B cell (primary cell): ENCODE measurements around the gene WDR43. TPM values are rescaled to one million over a fixed set of nuclear protein-coding genes. Genes with fewer than 3 reads are reported as not detected.
A peak's percentile ranks its signal among the peaks of the same experiment; 100 is the strongest.

ENCODE experiments used
- ATAC-seq: fragments of 200-7000 bp; cut with Tn5 transposase; one replicate; pipeline ENCODE4 v1.10.0; 2021; ENCODE audit warnings: low read depth, mild to moderate bottlenecking, moderate number of reproducible peaks, moderate library complexity
- CTCF ChIA-PET: fragments of 350-600 bp; sonication (Branson Sonifier 250); formaldehyde crosslinking; loops from one replicate; lab custom pipeline; 2021; ENCODE audit warnings: antibody characterized with exemption, inconsistent platforms; lab: Charles Lee
- POLR2A ChIA-PET: fragments of 350-600 bp; sonication (Branson Sonifier 250); formaldehyde crosslinking; loops from one replicate; lab custom pipeline; 2021; ENCODE audit warnings: antibody characterized with exemption; lab: Charles Lee
- DNase-seq: peaks from one replicate; pipeline ENCODE4 v3.0.0; 2013
- H2AFZ ChIP-seq: 2 replicates; pipeline ENCODE4 v1.6.1; 2012; ENCODE audit warnings: mild to moderate bottlenecking, low read depth, low read length; ENCODE audit not compliant: insufficient read depth, poor library complexity, severe bottlenecking
- H3K27ac ChIP-seq, 2 donors: 1 replicate in 1 of 2; 2 replicates in 1 of 2; pipeline ENCODE4 v1.5.1; 2012 to 2013; ENCODE audit warnings: low read length in 2 of 2, mild to moderate bottlenecking in 2 of 2, moderate library complexity in 1 of 2
- H3K27me3 ChIP-seq, 4 experiments: fragments of 200-600 bp in 1 of 4; sonication (generic) in 1 of 4; replicated peaks in 1 of 4; 1 replicate in 2 of 4; 2 replicates in 2 of 4; pipeline versions ENCODE4 v1.6.1 to v1.7.0; 2013 to 2016; ENCODE audit warnings: low read length in 3 of 4, mild to moderate bottlenecking in 2 of 4, mixed read lengths in 1 of 4, moderate library complexity in 1 of 4; ENCODE audit not compliant: insufficient read depth in 4 of 4, control insufficient read depth in 3 of 4; ENCODE audit errors: control extremely low read depth in 1 of 4
- H3K36me3 ChIP-seq, 2 experiments: replicated peaks in 1 of 2; 1 replicate in 1 of 2; 2 replicates in 1 of 2; pipeline versions ENCODE4 v1.6.1 to v1.7.1; 2013; ENCODE audit warnings: low read length in 1 of 2; ENCODE audit not compliant: insufficient read depth in 2 of 2, control insufficient read depth in 1 of 2; ENCODE audit errors: control extremely low read depth in 1 of 2, extremely low read depth in 1 of 2
- H3K4me1 ChIP-seq, 2 donors: fragments of 200-600 bp in 1 of 2; sonication (generic) in 1 of 2; 1 replicate in 1 of 2; 2 replicates in 1 of 2; pipeline versions ENCODE4 v1.5.1 to v1.6.1; 2013 to 2017; ENCODE audit warnings: low read length in 2 of 2; ENCODE audit not compliant: control insufficient read depth in 2 of 2, insufficient read depth in 2 of 2
- H3K4me2 ChIP-seq: replicated peaks from 2 replicates; pipeline ENCODE3; 2012; ENCODE audit warnings: mild to moderate bottlenecking, low read depth, low read length; ENCODE audit not compliant: poor library complexity, severe bottlenecking
- H3K4me3 ChIP-seq, 5 experiments: fragments of 200-600 bp in 1 of 5; sonication (generic) in 1 of 5; 1 replicate in 3 of 5; 2 replicates in 2 of 5; pipeline versions ENCODE4 v1.5.1 to v1.7.0; 2011 to 2016; ENCODE audit warnings: low read length in 4 of 5, mild to moderate bottlenecking in 4 of 5, low read depth in 2 of 5, control low read depth in 1 of 5, moderate library complexity in 1 of 5; ENCODE audit not compliant: insufficient read depth in 1 of 5; ENCODE audit errors: control extremely low read depth in 1 of 5, extremely low read depth in 1 of 5
- H3K79me2 ChIP-seq: fragments of 200-600 bp; sonication (generic); one replicate; pipeline ENCODE4 v1.6.0; 2016; ENCODE audit warnings: low read length; ENCODE audit not compliant: control insufficient read depth, insufficient read depth
- H3K9ac ChIP-seq: fragments of 200-600 bp; sonication (generic); 2 replicates; pipeline ENCODE4 v1.6.1; 2017; ENCODE audit warnings: mild to moderate bottlenecking, low read length, moderate library complexity
- H3K9me3 ChIP-seq, 3 donors: one replicate each; pipeline versions ENCODE4 v1.6.1 to v1.7.1; 2013; ENCODE audit warnings: low read length in 2 of 3; ENCODE audit not compliant: control insufficient read depth in 2 of 3, insufficient read depth in 1 of 3; ENCODE audit errors: control extremely low read depth in 1 of 3
- H4K20me1 ChIP-seq: 2 replicates; pipeline ENCODE4 v1.6.0; 2012; ENCODE audit warnings: mild to moderate bottlenecking, low read length; ENCODE audit not compliant: insufficient read depth, control insufficient read depth, poor library complexity, severe bottlenecking
- H3K27ac Mint-ChIP-seq: one replicate; pipeline ENCODE4 v1.8.0; 2021; ENCODE audit warnings: mixed read lengths
- H3K27me3 Mint-ChIP-seq: one replicate; pipeline ENCODE4 v1.8.0; 2021; ENCODE audit warnings: mixed read lengths
- H3K4me1 Mint-ChIP-seq: one replicate; pipeline ENCODE4 v1.8.0; 2021; ENCODE audit warnings: mixed read lengths
- H3K4me3 Mint-ChIP-seq: one replicate; pipeline ENCODE4 v1.8.0; 2021; ENCODE audit warnings: mixed read lengths
- H3K9me3 Mint-ChIP-seq: one replicate; pipeline ENCODE4 v1.8.0; 2022; ENCODE audit warnings: mixed read lengths; ENCODE audit not compliant: insufficient read depth
- EZH2 ChIP-seq: IDR thresholded peaks from 2 replicates; pipeline ENCODE4 v1.6.1; 2012; ENCODE audit warnings: borderline replicate concordance, low read depth, mild to moderate bottlenecking, moderate library complexity, low read length; ENCODE audit not compliant: insufficient read depth, poor library complexity, severe bottlenecking
- WGBS: methylation state at CpG from one replicate; pipeline ENCODE4 v1.1.5; 2013; ENCODE audit warnings: missing lambda C conversion rate; ENCODE audit not compliant: insufficient coverage; 5-methylcytosine and 5-hydroxymethylcytosine counted together
- intact Hi-C: fragments of 100-400 bp; cut with micrococcal nuclease; formaldehyde crosslinking; loops from one replicate; pipeline ENCODE4 v1.10.0; 2022
- polyA plus RNA-seq: library from polyadenylated mRNA; depleted of rRNA; stranded (reverse); fragments of >200 nt; gene quantifications from 2 replicates; pipeline ENCODE4 v1.2.3, GENCODE V29; 2012
- total RNA-seq, 2 donors: library from RNA; stranded (reverse); fragments of 120-200 nt in 1 of 2; gene quantifications; 1 replicate in 1 of 2; 2 replicates in 1 of 2; pipeline versions ENCODE4 v1.2.3 to v1.2.4, GENCODE V29; 2013 to 2022
- TF ChIP-seq, protein P1 (sequence below): fragments of 200-600 bp; IDR thresholded peaks from one replicate; pipeline ENCODE4 v1.8.0; 2022; ENCODE audit warnings: antibody characterized with exemption, mild to moderate bottlenecking

WDR43 gene
- total and polyA plus RNA-seq, 2 donors (not counting 1 experiment from before 2014, with no cell fraction given), result 22.5 to 51.0 TPM

DNA sequence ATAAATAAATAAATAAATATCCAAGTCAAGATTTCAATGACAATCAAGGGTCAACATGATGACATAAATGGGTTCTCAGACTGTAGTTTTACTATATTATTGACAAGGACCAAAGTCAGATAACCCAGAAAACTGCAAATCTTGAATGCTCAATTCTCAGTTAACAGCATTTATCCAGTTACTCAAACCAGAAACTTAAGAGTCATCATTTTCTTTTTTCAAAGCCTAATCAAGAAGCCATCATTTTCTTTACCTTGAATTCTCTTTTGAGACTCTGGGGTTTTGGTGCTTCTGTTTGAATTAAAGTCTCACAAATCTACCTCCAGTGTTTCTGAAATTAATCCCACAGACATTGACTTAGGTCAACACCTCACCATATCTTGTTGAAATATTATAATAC lies 38.5 kb upstream of the WDR43 start:
- no peak overlapping the region for H2AFZ ChIP-seq
- CTCF ChIA-PET, result no interaction called here
- ATAC-seq, result no peak
- no peak overlapping the region for H3K4me2 ChIP-seq
- H3K36me3 ChIP-seq, result peaks cover 3 to 16% of the 10 kb centered on the region in 2 experiments
- Mint-ChIP-seq H3K9me3 (no peaks in the 10 kb centered on the region), H3K27ac (no peak overlapping the region), H3K4me1 (no peaks in the 10 kb centered on the region), H3K4me3 (no peak overlapping the region), H3K27me3 (no peaks in the 10 kb centered on the region)
- no peak overlapping the region for H3K9ac ChIP-seq
- no peak overlapping the region for H3K4me3 ChIP-seq
- H3K27me3 ChIP-seq, result no peaks in the 10 kb centered on the region
- H3K9me3 ChIP-seq, result no peaks in the 10 kb centered on the region
- POLR2A ChIA-PET, result no interaction called here
- TF ChIP-seq, protein P1, sequence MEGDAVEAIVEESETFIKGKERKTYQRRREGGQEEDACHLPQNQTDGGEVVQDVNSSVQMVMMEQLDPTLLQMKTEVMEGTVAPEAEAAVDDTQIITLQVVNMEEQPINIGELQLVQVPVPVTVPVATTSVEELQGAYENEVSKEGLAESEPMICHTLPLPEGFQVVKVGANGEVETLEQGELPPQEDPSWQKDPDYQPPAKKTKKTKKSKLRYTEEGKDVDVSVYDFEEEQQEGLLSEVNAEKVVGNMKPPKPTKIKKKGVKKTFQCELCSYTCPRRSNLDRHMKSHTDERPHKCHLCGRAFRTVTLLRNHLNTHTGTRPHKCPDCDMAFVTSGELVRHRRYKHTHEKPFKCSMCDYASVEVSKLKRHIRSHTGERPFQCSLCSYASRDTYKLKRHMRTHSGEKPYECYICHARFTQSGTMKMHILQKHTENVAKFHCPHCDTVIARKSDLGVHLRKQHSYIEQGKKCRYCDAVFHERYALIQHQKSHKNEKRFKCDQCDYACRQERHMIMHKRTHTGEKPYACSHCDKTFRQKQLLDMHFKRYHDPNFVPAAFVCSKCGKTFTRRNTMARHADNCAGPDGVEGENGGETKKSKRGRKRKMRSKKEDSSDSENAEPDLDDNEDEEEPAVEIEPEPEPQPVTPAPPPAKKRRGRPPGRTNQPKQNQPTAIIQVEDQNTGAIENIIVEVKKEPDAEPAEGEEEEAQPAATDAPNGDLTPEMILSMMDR, result no peak
- TF ChIP-seq EZH2, result no peak
- no peak overlapping the region for H3K27ac ChIP-seq
- H3K4me1 ChIP-seq, result no peaks in the 10 kb centered on the region
- intact Hi-C loops, result no loop called here
- DNase-seq, result no peak
- no peaks in the 10 kb centered on the region for H4K20me1 ChIP-seq
- no peaks in the 10 kb centered on the region for H3K79me2 ChIP-seq

DNA sequence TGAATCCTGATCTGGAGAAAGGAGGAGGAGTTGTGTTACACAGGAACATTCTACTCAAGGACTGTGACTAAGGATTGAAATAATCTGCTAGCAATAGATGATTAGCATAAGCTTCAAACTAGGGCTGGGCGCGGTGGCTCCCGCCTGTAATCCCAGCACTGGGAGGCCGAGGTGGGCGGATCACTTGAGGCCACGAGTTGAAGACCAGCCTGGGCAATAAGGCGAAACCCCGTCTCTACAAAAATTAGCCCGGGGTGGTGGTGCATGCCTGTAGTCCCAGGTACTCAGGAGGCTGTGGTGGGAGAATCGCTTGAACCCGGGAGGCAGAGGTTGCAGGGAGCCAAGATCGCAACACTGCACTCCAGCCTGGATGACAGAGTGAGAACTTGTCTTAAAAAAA lies 25.9 kb upstream of the WDR43 start:
- Histone ChIP-seq H3K4me2 (peak overlapping the region; percentile 75), H3K27ac (no peak overlapping the region), H3K9me3 (no peaks in the 10 kb centered on the region), H3K4me3 (peak overlapping the region in 1 of 5 experiments; percentile 90), H3K36me3 (peaks cover 0 to 9% of the 10 kb centered on the region in 2 experiments), H3K27me3 (no peaks in the 10 kb centered on the region), H3K4me1 (peaks cover 23% of the 10 kb centered on the region in 2 donors), H3K79me2 (peaks cover 48% of the 10 kb centered on the region), H3K9ac (peak overlapping the region; percentile 97), H4K20me1 (peaks cover 16% of the 10 kb centered on the region), H2AFZ (no peak overlapping the region)
- H3K27me3 Mint-ChIP-seq, result no peaks in the 10 kb centered on the region
- no peaks in the 10 kb centered on the region for H3K9me3 Mint-ChIP-seq
- no peak for DNase-seq
- TF ChIP-seq, protein P1, result no peak
- TF ChIP-seq EZH2, result no peak
- peaks cover 37% of the 10 kb centered on the region for H3K4me1 Mint-ChIP-seq
- ChIA-PET CTCF (no interaction called here), POLR2A (no interaction called here)
- intact Hi-C loops, result no loop called here
- ATAC-seq, result no peak
- WGBS, result 87% methylated on average over 8 of the region's 12 CpGs
- H3K27ac Mint-ChIP-seq, result no peak overlapping the region
- H3K4me3 Mint-ChIP-seq, result peak overlapping the region; percentile 85
